Measurements from ENCODE around the gene DDX47.

Gene DDX47

GRCh38 chr12:12813120-12814101 lies at the start of gene DDX47:
TSS of gene DDX47 (plus strand) at chr12:12813346. CDS start at chr12:12813368, 22 bp downstream.
- DNase-seq (ENCODE audit: low read depth, low spot score), result peak; percentile 97

- DNase-seq (ENCODE audit: low read depth, low spot score), result no peak
Observed at GRCh38 chr12:12764824-12765223, 48.3 kb upstream of the DDX47 start.

GRCh38 chr12:12770262-12770661 lies 42.9 kb upstream of the DDX47 start:
- DNase-seq (ENCODE audit: low read depth, low spot score), result no peak

GRCh38 chr12:12774791-12775190 lies 38.4 kb upstream of the DDX47 start:
- no peak for DNase-seq (ENCODE audit: low read depth, low spot score)

GRCh38 chr12:12776261-12776660 lies 36.9 kb upstream of the DDX47 start:
- no peak for DNase-seq (ENCODE audit: low read depth, low spot score)

GRCh38 chr12:12777092-12777491 lies 36.1 kb upstream of the DDX47 start:
- no peak for DNase-seq (ENCODE audit: low read depth, low spot score)

GRCh38 chr12:12779007-12779406 lies 34.1 kb upstream of the DDX47 start:
- no peak for DNase-seq (ENCODE audit: low read depth, low spot score)

GRCh38 chr12:12779529-12779928 lies 33.6 kb upstream of the DDX47 start:
- DNase-seq (ENCODE audit: low read depth, low spot score), result peak; percentile 52

GRCh38 chr12:12784116-12784515 lies 29.0 kb upstream of the DDX47 start:
- no peak for DNase-seq (ENCODE audit: low read depth, low spot score)

- no peak for DNase-seq (ENCODE audit: low read depth, low spot score)
Observed at GRCh38 chr12:12784911-12785814, 28.0 kb upstream of the DDX47 start, which contains the start of gene APOLD1. TSS of gene APOLD1 (plus strand) at chr12:12785659. CDS start at chr12:12785692, 33 bp downstream.

GRCh38 chr12:12786351-12786705 lies 26.8 kb upstream of the DDX47 start:
- no peak for DNase-seq (ENCODE audit: low read depth, low spot score)

GRCh38 chr12:12786706-12787601 lies 26.2 kb upstream of the DDX47 start:
- DNase-seq (ENCODE audit: low read depth, low spot score), result peak; percentile 95

- no peak for DNase-seq (ENCODE audit: low read depth, low spot score)
Observed at GRCh38 chr12:12788131-12788530, 25.0 kb upstream of the DDX47 start.

GRCh38 chr12:12788675-12789368 lies 24.3 kb upstream of the DDX47 start:
- peak; percentile 84 for DNase-seq (ENCODE audit: low read depth, low spot score)

GRCh38 chr12:12790956-12791355 lies 22.2 kb upstream of the DDX47 start:
- no peak for DNase-seq (ENCODE audit: low read depth, low spot score)

- DNase-seq (ENCODE audit: low read depth, low spot score), result peak; percentile 60
Observed at GRCh38 chr12:12791756-12792369, 21.3 kb upstream of the DDX47 start.

GRCh38 chr12:12792421-12792820 lies 20.7 kb upstream of the DDX47 start:
- no peak for DNase-seq (ENCODE audit: low read depth, low spot score)

GRCh38 chr12:12794686-12795085 lies 18.5 kb upstream of the DDX47 start:
- DNase-seq (ENCODE audit: low read depth, low spot score), result no peak

GRCh38 chr12:12796171-12796570 lies 17.0 kb upstream of the DDX47 start:
- DNase-seq (ENCODE audit: low read depth, low spot score), result no peak

All from astrocyte of the hippocampus (primary cell).